Measurements from ENCODE around the gene CD33.
A peak's percentile ranks its signal among the peaks of the same experiment; 100 is the strongest.

The CD33 gene

DNA sequence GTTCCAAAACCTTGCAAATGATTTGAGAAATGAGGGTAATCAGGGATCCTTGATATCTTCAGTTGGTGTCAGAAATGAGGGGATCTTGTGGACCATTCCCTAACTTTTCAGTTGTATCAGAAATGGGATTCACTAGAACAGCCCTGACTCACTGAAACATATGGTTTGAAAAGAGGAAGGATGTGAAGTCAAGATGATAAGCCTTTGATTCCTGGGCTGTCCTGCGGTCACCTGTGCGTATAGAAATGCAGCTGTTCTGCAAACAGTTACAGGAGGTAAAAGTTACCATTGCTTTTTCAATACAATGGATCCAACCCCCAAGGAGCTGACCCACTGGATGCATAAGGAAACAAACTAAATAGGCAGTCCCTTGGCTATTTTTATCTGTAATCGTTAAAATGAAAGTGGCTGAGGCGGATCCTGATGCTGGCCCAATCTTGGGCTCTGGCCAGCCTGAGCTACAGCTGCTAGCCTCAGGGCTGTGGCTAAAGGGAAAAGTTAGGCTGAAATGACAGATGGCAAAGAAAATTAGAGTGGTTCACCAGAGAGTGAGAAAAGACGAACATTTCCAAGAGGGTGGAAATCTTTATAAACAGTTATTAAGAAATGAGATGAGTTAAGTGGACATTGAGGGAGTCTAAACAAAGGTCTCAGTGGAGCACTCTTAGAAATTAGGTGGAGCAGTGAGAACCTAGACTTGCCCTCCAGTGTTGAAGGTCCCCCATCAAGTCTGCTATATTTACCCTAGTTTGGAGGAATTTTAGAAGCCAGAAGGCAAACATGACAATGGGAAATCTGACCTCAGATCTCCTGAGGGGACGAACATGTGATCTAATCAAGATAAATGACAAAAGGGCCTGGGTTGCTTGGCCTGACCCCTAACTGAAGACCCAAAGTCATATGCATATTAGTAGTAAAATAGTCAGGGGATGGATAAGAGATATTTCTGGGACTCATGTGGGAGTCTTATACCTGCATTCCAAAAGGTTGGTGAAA is 33.6 kb downstream of the CD33 start:
- no peak overlapping the region for H3K27ac ChIP-seq
- TF ChIP-seq, protein P1, sequence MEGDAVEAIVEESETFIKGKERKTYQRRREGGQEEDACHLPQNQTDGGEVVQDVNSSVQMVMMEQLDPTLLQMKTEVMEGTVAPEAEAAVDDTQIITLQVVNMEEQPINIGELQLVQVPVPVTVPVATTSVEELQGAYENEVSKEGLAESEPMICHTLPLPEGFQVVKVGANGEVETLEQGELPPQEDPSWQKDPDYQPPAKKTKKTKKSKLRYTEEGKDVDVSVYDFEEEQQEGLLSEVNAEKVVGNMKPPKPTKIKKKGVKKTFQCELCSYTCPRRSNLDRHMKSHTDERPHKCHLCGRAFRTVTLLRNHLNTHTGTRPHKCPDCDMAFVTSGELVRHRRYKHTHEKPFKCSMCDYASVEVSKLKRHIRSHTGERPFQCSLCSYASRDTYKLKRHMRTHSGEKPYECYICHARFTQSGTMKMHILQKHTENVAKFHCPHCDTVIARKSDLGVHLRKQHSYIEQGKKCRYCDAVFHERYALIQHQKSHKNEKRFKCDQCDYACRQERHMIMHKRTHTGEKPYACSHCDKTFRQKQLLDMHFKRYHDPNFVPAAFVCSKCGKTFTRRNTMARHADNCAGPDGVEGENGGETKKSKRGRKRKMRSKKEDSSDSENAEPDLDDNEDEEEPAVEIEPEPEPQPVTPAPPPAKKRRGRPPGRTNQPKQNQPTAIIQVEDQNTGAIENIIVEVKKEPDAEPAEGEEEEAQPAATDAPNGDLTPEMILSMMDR (IDR thresholded peaks at IDR 0.05) = no peak

DNA sequence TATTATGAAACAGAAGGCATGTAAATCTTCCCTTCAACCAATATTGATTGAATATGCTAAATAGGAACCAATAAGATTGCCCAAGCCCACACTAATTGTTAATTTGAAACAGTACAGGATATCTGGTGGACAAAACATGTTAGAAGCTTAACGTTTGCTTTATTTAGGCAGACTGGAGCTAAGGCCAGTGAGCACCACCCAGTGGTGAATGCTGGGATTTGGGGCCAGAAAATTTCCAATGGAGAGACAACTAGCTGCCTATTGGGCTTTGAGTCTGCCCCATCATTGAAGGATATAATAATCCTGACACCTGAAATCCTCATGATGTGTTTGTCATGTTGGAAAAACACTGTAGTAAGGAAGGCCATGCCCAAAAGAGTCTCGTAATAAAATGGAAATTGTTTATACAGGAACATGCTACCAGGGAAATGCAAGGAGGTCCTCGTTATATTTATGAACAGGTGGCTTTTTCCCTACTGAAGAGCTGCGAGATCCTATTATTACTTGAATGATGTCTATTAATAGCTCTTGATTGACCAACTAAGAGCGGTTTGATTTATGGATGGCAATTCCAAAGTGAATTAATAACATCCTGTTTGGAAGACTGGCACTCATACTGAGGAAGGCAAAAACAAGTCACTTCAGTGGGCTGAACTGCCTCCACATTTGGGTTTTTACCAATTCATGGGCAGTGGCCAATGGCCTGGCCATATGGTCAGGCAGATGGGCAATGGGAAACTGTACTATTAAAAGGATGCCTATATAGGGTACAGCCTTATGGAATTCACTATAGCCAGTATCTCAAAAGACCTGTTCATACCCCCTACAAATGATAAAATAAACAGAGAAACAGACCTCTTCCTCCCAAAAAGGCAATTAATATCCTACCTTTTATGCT is 34.7 kb downstream of the CD33 start:
- TF ChIP-seq, protein P1 (IDR thresholded peaks at IDR 0.05) = peak; percentile 90
- TF ChIP-seq ZFX (IDR thresholded peaks at IDR 0.05; ENCODE audit: borderline replicate concordance) = no peak
- no peak overlapping the region for H3K27ac ChIP-seq

GRCh38 chr19:51263808-51264207 is 38.9 kb downstream of the CD33 start:
- TF ChIP-seq, protein P1 (IDR thresholded peaks at IDR 0.05) = no peak
- TF ChIP-seq ZFX (IDR thresholded peaks at IDR 0.05; ENCODE audit: borderline replicate concordance) = no peak

DNA sequence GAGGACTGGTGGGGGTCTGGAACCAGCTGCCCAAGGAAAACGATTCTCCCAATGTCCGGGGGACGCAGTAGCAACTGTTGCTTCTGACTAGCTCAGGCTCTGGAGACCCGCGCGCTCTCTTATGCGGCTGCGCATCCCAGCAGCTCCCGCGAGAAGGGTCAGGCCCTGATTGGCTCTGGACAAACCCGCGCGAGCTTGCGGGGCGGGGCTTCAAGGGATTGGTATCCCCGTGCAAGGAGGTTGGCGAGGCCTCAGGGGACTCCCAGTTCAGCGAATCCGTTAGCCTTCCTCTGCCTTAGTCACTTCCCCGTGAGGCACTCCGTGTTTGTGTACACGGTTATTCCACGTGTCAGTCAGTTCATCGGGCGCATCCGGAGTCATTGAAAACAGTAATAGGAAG is 46.2 kb downstream of the CD33 start:
- no peak overlapping the region for H3K27ac ChIP-seq
- TF ChIP-seq ZFX (IDR thresholded peaks at IDR 0.05; ENCODE audit: borderline replicate concordance) = no peak
- TF ChIP-seq, protein P1 (IDR thresholded peaks at IDR 0.05) = no peak

More at GRCh38 chr19:51263808-51264207, 38.9 kb downstream of the CD33 start:
- no peak overlapping the region for H3K27ac ChIP-seq

GRCh38 chr19:51272183-51272810 is 47.4 kb downstream of the CD33 start:
- no peak overlapping the region for H3K27ac ChIP-seq
- TF ChIP-seq, protein P1 (IDR thresholded peaks at IDR 0.05) = no peak
- no peak for TF ChIP-seq ZFX (IDR thresholded peaks at IDR 0.05; ENCODE audit: borderline replicate concordance)

- no peak overlapping the region for H3K27ac ChIP-seq
- TF ChIP-seq ZFX (IDR thresholded peaks at IDR 0.05; ENCODE audit: borderline replicate concordance) = no peak
- TF ChIP-seq, protein P1 (IDR thresholded peaks at IDR 0.05) = no peak
Measured at GRCh38 chr19:51274049-51274770, 49.3 kb downstream of the CD33 start.

Data from 22Rv1 (cell line).